Activated CD8-positive, alpha-beta memory T cell treated with anti-CD3 and anti-CD28 coated beads for 4 hours (primary cell): Measurements from ENCODE around the gene P4HB.

Experiments
- DNase-seq, 2 donors: peaks; one replicate each; pipeline ENCODE4 v3.0.0-alpha.2; 2020; ENCODE audit warnings: low read depth in 2 of 2

P4HB gene

GRCh38 chr17:81859906-81860755 is at the start of gene P4HB:
TSS of gene P4HB (minus strand) at chr17:81860535. CDS start at chr17:81860471, 64 bp downstream.
- peak in 1 of 2 donors; percentile 93 for DNase-seq

GRCh38 chr17:81909231-81909630 is 48.9 kb upstream of the P4HB start:
- DNase-seq, result no peak

GRCh38 chr17:81908793-81909192 is 48.5 kb upstream of the P4HB start:
- no peak for DNase-seq

- DNase-seq, result no peak
Measured at GRCh38 chr17:81907219-81908145, 47.1 kb upstream of the P4HB start.

- no peak for DNase-seq
Measured at GRCh38 chr17:81906476-81907218, 46.3 kb upstream of the P4HB start.

GRCh38 chr17:81905993-81906392 is 45.7 kb upstream of the P4HB start:
- DNase-seq, result no peak

- DNase-seq, result no peak
Measured at GRCh38 chr17:81905424-81905875, 45.1 kb upstream of the P4HB start.

- DNase-seq, result no peak
Measured at GRCh38 chr17:81904600-81905423, 44.5 kb upstream of the P4HB start.

- no peak for DNase-seq
Measured at GRCh38 chr17:81903896-81904599, 43.7 kb upstream of the P4HB start.

GRCh38 chr17:81903415-81903831 is 43.1 kb upstream of the P4HB start:
- no peak for DNase-seq

GRCh38 chr17:81902653-81903414 is 42.5 kb upstream of the P4HB start:
- no peak for DNase-seq

- no peak for DNase-seq
Measured at GRCh38 chr17:81902023-81902652, 41.8 kb upstream of the P4HB start, which contains the start of gene NPB. TSS of gene NPB (plus strand) at chr17:81902238. CDS start at chr17:81902278, 40 bp downstream.

- DNase-seq, result no peak
Measured at GRCh38 chr17:81901167-81902022, 41.1 kb upstream of the P4HB start.

- DNase-seq, result no peak
Measured at GRCh38 chr17:81900181-81900820, 40.0 kb upstream of the P4HB start.

- DNase-seq, result no peak
Measured at GRCh38 chr17:81899514-81900166, 39.3 kb upstream of the P4HB start.

- DNase-seq, result no peak
Measured at GRCh38 chr17:81898885-81899284, 38.5 kb upstream of the P4HB start.
